ENCODE measurements around the gene PAN3.

The PAN3 gene

DNA sequence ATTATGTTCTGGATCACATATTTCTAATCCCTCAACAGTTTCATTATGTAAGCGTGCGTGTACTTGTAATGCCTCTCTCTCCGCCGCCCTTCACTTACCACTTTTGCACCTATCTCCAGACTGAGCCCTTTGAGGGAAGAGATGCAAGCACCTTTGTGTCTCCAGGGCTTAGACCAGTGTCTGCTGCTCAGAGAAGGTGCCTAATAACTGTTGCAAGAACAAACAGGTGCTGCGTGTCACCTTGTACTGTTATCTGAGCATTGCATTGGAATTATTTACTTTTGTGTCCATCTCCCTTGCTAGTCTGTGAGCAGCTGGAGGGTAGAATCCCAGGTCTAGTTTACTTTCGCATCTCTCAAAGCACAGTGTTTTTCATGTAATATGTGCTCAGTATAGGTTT is 200.4 kb downstream of the PAN3 start:
- no peak for DNase-seq (ENCODE audit: low spot score)
- no peak for TF ChIP-seq CTCF (IDR thresholded peaks at IDR 0.05)
- peak overlapping the region; percentile 10 for H3K4me3 ChIP-seq
- no peak overlapping the region for H3K27ac ChIP-seq

GRCh38 chr13:28339419-28339818 is 201.1 kb downstream of the PAN3 start:
- TF ChIP-seq CTCF (IDR thresholded peaks at IDR 0.05), result no peak
- no peak overlapping the region for H3K27ac ChIP-seq
- no peak for DNase-seq (ENCODE audit: low spot score)
- H3K4me3 ChIP-seq, result no peak overlapping the region

GRCh38 chr13:28340272-28340793 is 202.0 kb downstream of the PAN3 start:
- Histone ChIP-seq H3K4me3 (no peak overlapping the region), H3K27ac (no peak overlapping the region)
- no peak for DNase-seq (ENCODE audit: low spot score)
- TF ChIP-seq CTCF (IDR thresholded peaks at IDR 0.05), result no peak

GRCh38 chr13:28342251-28342650 is 203.9 kb downstream of the PAN3 start:
- H3K27ac ChIP-seq, result no peak overlapping the region
- TF ChIP-seq CTCF (IDR thresholded peaks at IDR 0.05), result no peak
- no peak overlapping the region for H3K4me3 ChIP-seq
- no peak for DNase-seq (ENCODE audit: low spot score)

DNA sequence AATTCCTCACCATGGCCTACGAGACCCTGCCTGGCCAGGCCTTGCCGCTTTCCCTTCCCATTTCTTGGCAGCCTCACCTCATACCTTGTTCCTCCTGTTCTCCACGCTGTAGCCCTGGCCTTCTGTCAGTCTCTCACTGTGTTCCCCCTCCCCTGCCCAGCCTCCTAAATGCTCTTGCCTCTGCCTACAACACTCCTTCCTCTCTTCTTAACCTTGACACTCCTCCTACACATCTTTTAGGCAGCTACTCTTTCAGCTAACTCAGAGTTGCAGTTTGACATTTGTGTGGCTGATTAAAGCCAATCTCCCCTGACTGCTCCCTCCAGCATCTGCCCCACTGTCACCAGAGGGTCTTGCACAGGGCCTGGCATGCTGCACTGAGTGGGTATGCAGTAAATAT is 205.8 kb downstream of the PAN3 start:
- no peak for DNase-seq (ENCODE audit: low spot score)
- no peak overlapping the region for H3K27ac ChIP-seq
- TF ChIP-seq CTCF (IDR thresholded peaks at IDR 0.05), result no peak
- H3K4me3 ChIP-seq, result no peak overlapping the region
